BE2C (cell line): ENCODE results near the gene SMAP1.
A peak's percentile ranks its signal among the peaks of the same experiment; 100 is the strongest.

Source experiments
- DNase-seq: peaks from one replicate; pipeline ENCODE4 v3.0.0-alpha.2; 2020
- H3K27me3 ChIP-seq: fragments of 250-450 bp; sonication (Bioruptor Pico); 2 replicates; pipeline ENCODE4 v1.5.1; 2020; ENCODE audit warnings: mild to moderate bottlenecking
- H3K36me3 ChIP-seq: fragments of 250-450 bp; sonication (Bioruptor Pico); 2 replicates; pipeline ENCODE4 v1.5.1; 2020; ENCODE audit warnings: mild to moderate bottlenecking
- H3K4me1 ChIP-seq: fragments of 250-450 bp; sonication (Bioruptor Pico); 2 replicates; pipeline ENCODE4 v1.5.1; 2020
- H3K4me3 ChIP-seq: 2 replicates; pipeline ENCODE4 v1.5.1; 2011; ENCODE audit warnings: low read depth, low read length
- H3K9me3 ChIP-seq: fragments of 250-450 bp; sonication (Bioruptor Pico); 2 replicates; pipeline ENCODE4 v1.5.1; 2020
- CTCF ChIP-seq: IDR thresholded peaks from 2 replicates; pipeline ENCODE4 v1.5.1; 2012; ENCODE audit warnings: mild to moderate bottlenecking, low read depth, low read length

The SMAP1 gene

GRCh38 chr6:70700922-70701876 lies 33.5 kb downstream of the SMAP1 start:
- no peak for TF ChIP-seq CTCF
- Histone ChIP-seq H3K36me3 (no peaks in the 10 kb centered on the region), H3K27me3 (no peaks in the 10 kb centered on the region), H3K9me3 (no peaks in the 10 kb centered on the region; the same call in 1 of the 2 replicates), H3K4me3 (no peak overlapping the region), H3K4me1 (no peaks in the 10 kb centered on the region)
- DNase-seq = no peak

- no peaks in the 10 kb centered on the region for H3K9me3 ChIP-seq
- H3K4me1 ChIP-seq = no peaks in the 10 kb centered on the region
- H3K27me3 ChIP-seq = no peaks in the 10 kb centered on the region
- no peak for DNase-seq
- no peaks in the 10 kb centered on the region for H3K36me3 ChIP-seq
- TF ChIP-seq CTCF = no peak
- no peak overlapping the region for H3K4me3 ChIP-seq
These were observed 38.1 kb downstream of the SMAP1 start for GRCh38 chr6:70705772-70706171.

- TF ChIP-seq CTCF = peak; percentile 44
- Histone ChIP-seq H3K27me3 (no peaks in the 10 kb centered on the region), H3K9me3 (no peaks in the 10 kb centered on the region), H3K4me1 (no peaks in the 10 kb centered on the region), H3K4me3 (no peak overlapping the region), H3K36me3 (no peaks in the 10 kb centered on the region)
- no peak for DNase-seq
These were observed 38.9 kb downstream of the SMAP1 start for GRCh38 chr6:70706491-70707123.

- Histone ChIP-seq H3K4me1 (no peaks in the 10 kb centered on the region), H3K4me3 (no peak overlapping the region), H3K9me3 (no peaks in the 10 kb centered on the region), H3K36me3 (no peaks in the 10 kb centered on the region), H3K27me3 (no peaks in the 10 kb centered on the region)
- TF ChIP-seq CTCF = no peak
- DNase-seq = no peak
These were observed 40.2 kb downstream of the SMAP1 start for GRCh38 chr6:70707893-70708292.

GRCh38 chr6:70708448-70708847 lies 40.8 kb downstream of the SMAP1 start:
- no peaks in the 10 kb centered on the region for H3K27me3 ChIP-seq
- H3K36me3 ChIP-seq = no peaks in the 10 kb centered on the region
- no peaks in the 10 kb centered on the region for H3K4me1 ChIP-seq
- no peak overlapping the region for H3K4me3 ChIP-seq
- TF ChIP-seq CTCF = no peak
- no peaks in the 10 kb centered on the region for H3K9me3 ChIP-seq
- no peak for DNase-seq

- Histone ChIP-seq H3K27me3 (no peaks in the 10 kb centered on the region), H3K4me3 (no peak overlapping the region)
- no peak for DNase-seq
These were observed 42.1 kb downstream of the SMAP1 start for GRCh38 chr6:70709826-70710225.

More at GRCh38 chr6:70709826-70710225, 42.1 kb downstream of the SMAP1 start:
- Histone ChIP-seq H3K9me3 (no peaks in the 10 kb centered on the region), H3K36me3 (no peaks in the 10 kb centered on the region), H3K4me1 (no peaks in the 10 kb centered on the region)
- TF ChIP-seq CTCF = no peak
